Stimulated activated CD8-positive, alpha-beta memory T cell treated with anti-CD3 and anti-CD28 coated beads, Interleukin-2, amount 100 ng/mL, for 1 hour (primary cell): ENCODE measurements around the gene FAM111A.
"Not testable (repeated sequence)": the region's sequence is repeated elsewhere in the genome, so short reads cannot be mapped to it uniquely, and the experiment has no call there.

ENCODE experiments used
- DNase-seq, 2 donors: peaks; one replicate each; pipeline ENCODE4 v3.0.0-alpha.2; 2020; ENCODE audit warnings: low read depth in 2 of 2

Gene FAM111A, protein sequence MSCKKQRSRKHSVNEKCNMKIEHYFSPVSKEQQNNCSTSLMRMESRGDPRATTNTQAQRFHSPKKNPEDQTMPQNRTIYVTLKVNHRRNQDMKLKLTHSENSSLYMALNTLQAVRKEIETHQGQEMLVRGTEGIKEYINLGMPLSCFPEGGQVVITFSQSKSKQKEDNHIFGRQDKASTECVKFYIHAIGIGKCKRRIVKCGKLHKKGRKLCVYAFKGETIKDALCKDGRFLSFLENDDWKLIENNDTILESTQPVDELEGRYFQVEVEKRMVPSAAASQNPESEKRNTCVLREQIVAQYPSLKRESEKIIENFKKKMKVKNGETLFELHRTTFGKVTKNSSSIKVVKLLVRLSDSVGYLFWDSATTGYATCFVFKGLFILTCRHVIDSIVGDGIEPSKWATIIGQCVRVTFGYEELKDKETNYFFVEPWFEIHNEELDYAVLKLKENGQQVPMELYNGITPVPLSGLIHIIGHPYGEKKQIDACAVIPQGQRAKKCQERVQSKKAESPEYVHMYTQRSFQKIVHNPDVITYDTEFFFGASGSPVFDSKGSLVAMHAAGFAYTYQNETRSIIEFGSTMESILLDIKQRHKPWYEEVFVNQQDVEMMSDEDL

DNA sequence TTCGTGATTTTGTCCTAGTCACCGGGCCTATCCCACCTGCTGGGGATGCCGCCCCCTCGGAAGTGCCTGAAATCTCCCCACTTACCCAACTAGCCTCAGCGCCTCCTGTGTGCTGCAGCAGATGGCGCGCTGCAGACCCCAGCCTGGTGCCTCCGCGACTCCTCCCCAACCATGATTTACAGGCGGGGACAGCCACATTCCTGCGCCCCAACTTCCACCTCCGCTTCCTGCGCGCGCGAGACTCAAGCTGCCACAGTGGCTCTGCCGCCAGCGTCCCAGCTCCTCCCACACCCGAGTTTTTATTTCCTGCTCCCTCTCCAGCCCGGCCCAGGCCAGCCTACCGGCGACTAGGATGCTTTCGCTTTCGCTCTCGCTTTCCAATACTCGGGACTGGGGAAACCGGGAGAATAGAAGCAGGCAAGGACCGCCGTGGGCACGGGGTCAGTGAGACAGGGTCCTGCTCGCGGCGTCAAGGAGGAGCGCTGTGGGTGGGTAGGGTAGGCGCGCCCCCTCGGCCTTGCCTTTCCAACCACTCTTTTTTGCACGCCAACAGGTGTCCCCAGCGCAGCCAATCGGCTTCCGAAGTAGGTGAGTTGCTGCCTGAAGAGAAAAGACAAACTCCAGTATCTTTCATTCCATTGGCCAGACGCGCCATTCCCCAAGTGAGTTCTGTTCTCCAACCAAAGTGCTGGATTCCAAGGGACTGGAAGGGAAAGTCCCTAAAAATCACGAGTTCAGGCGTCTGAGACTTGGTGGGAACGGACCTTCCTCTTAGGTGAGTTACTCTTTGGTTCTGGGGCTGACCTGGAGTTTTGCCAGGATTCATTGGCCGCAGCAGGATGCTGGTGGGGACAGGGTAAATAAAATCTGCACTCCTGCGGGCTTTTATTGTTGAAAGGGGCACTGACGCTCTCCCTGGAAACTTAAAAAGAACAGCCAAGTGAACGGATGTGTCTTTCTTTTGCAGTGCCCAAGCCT lies at the start of gene FAM111A:
Gene FAM111A, plus strand, starts transcription at position 327 of the 978 bp plus-strand sequence. CDS start 6,017 bp downstream, outside the sequence.
- peak; percentile 61 to 71 for DNase-seq

DNA sequence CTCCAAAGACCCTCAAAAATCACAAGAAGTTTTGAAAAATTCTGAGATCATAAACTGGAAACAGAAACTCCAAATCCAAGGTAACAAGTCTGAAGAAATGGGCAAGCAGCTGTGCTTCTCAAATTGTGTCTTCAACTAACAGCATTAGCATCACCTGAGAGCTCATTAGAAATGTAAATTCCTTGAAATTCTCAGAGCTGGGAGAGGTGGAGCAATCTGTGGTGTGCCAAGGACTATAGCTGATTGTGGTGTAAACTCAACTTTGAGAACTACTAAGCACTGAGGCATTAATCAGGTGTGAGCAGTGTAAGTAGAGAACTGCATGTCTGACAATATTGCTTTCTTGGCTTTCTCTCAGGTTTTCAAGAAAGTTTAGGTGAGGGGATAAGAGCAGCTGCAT lies 49.1 kb upstream of the FAM111A start:
- not testable (repeated sequence) for DNase-seq

DNA sequence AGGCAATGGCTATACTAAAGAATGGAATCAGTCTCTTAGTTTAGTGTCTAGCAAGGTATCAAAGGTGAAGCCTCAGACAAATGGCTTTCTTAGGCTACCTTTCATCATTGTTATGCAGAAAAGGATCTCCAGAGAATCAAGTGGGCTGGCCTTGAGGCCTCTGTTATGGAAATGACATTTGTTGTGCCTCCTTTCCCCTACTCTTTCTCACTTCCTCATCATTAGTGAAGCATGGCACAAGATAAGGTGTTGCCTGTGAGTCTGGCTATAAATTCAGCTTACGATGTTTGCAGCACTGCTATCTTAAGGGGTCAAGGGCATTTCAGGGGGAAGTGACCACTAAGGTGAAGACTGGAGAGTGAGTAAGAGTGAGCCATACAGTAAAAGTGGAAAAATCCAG lies 47.4 kb upstream of the FAM111A start:
- DNase-seq, result not testable (repeated sequence)

DNA sequence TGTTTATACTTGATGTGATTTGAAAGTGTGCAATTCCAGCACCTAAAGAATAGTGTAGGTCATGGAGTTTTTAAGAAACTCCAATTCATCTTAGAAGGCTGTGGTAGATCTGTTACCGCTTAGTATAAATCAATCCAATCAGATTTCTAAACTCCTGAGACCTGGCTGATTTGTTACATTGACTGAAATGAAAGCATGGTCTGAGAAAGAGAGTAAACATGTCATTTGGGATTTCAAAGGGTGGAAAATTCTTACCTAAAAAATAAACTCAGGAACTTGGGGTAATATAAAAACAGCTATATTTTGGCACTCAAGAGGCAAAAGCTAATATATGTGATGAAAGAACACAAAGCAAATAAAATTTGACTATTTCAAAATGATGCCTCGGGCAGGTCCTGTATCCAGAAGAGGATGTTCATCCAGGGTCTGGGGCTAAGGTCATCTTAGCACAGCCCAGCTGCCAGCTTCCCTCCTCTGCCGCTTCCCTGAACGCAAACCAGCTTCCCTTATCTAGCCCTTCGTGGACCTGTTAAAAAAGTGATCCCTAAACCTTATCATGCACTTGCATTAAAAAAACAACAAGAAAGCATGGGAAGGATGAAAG lies 46.6 kb upstream of the FAM111A start:
- not testable (repeated sequence) for DNase-seq

DNA sequence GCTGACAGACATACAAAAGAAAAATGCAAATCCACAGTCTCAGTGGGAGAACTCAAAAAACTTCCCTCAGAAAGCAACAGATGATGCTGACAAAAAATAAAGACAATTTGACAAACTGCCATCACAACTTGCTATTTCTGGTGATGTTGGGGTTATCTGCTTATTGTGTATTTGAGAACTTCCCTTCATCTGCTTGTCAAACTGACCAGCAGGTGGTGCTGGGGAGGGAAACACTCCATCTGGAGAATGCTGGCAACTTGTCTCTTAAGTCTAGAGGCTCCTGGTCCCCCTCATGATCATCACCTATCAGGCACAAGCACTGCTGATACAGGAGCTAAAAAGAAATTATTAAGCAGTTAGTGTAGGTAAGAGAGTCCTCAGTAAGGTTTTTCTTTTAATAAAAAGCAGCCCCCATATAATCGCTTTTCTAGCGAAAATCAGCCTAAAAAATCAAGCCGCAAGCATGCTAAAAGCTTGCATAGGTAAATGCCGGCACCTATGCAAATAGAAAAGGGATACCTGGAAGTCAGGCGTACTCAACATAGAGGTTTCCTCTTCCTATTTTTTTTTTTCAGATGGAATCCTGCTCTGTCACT lies 45.4 kb upstream of the FAM111A start:
- DNase-seq, result peak; percentile 33 to 42

DNA sequence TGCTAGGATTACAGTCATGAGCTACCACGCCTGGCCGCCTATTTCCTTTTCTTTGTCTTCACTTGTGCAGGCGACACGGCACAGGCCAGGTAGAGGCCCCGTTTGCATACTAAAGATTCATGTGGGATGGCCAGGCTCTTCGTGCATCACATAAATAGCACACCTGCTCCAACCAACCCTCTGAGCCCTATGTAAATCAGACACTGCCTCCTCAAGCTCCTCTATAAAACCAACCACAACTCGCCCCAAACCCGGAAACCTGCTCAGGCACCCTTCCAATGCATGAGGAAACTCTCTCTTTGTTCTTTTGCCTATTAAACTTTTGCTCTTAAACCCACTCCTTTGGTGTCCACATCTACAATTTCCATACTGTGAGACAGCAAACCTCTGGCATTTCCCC lies 44.7 kb upstream of the FAM111A start:
- not testable (repeated sequence) for DNase-seq

DNA sequence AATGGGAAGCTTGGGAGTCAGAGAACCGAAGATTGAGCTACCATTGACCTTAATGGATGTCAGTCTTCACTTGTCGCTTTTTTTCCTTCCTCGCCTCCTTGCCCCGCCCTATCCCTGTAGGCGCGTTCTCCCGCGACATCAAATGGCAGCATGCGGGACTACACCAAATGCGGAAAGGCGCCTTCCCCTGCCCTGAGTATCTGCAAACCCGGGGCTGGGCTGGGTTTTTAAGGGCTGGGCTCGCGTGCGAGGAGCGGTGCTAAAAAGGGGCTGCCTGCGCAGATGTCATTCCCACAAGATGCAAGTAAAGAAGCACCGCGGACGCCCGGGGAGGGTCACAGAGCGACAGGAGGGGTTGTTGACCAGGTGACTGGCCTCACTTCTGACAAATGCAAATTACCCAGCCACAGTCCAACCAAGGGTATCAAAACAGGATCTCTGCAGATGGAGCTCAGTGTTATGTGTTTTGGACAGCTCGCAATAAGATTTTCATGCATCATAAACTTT lies 40.3 kb upstream of the FAM111A start:
- DNase-seq, result peak in 1 of 2 donors; percentile 28

DNA sequence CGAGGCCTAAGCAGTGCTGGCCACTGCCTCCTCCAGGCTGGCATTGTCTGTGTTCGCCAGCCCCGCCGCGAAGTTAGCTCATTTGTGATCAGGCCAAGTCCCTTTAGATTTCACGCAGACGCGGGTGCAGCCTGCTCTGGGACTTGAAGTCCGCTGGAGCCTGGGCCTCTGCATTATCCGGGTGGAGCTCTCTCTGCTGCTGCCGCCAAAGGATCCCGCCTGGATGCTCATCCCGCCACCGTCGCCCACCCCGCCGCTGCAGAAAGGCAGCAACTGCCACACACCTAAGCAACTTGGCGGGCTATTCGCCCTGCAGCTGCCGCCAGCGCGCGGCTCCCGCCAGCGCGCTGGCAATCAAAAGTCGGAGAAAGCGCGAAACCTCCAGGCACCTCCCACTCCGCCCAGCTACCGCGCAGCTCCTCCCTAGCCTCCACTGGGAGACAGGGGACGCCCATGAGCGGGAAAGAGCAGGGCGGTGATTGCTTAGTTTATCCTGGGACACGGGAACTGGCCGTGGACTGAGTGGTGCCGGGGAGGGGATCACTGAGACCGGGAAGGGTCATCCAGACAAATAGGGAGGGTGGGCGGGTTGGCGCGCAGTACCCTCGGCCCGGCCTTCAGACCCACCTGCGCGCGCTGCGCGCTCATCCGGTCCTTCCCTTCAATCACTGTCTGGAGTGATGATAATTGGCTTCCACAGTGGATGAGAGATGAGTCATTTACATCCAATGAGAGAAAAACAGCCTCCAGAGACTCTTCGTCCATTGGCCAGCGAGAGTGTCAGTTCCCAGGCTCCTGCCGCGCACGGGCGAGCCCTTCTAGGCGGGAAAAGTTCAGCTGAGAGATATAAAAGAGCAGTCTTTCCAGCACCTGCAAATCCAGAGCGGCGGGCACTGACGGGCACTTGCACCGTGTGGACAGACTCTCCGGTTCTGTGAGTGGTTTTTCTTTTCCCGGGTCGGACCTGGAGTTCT lies 36.0 kb upstream of the FAM111A start, which contains the start of gene FAM111B:
Gene FAM111B, plus strand, starts transcription at position 875 of the 974 bp plus-strand sequence. CDS start 2,389 bp downstream, outside the sequence.
- DNase-seq, result peak in 1 of 2 donors; percentile 10

DNA sequence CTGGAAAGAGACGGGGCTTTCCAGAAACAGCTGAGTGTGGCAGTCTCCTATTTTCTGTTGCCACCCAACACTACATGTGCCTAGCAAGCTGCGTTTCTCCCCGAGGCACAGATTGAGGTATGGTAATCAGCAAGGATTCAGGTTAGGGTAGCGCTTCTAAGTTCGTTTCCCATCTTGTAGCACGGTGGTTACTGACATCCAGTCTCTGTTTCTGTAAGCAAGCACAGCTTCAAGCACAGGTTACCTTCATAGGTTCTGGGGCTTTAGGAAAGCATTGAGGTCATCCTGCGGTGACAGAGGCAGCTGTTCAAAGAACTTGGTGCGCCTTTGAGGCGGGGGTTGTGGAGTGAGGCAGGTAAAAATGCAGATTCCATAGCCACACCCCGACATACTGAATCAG lies 34.9 kb upstream of the FAM111A start:
- not testable (repeated sequence) for DNase-seq

DNA sequence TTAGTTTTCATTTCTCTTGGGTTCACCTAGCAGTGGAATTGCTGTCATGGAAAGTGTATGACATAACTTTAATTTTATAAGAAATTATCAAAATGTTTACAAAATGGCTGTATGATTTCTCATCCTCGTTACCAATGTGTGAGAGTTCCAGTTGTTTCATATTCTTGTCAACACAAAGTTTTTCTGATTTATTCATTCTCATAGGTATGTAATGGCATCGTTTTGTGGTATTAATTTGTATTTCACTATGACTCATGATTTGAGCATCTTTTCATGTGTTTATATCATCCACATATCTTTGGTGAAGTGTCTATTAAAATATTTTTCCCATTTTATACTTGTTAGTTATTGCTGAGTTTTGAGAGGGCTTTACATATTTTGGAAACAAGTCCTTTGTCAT lies 30.2 kb upstream of the FAM111A start:
- no peak for DNase-seq

DNA sequence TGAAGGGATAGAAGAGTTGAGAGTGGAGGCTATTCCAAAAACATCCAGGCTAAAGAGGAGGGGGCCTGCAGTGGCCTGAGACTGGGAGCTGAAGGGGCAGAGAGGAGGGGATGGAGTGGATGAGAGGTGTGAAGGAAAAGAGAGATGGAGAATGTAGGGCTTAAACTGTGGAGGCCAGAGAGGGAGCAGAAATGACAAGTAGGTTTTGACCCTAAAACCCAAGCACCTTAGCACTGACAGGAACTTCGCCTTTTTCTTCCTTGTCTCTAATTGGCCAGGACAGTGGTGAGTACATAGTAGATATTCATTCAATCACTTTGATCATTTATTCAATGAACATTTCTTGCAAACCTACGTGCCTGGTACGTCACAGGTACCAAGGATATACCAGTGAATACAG lies 28.3 kb upstream of the FAM111A start:
- no peak for DNase-seq

DNA sequence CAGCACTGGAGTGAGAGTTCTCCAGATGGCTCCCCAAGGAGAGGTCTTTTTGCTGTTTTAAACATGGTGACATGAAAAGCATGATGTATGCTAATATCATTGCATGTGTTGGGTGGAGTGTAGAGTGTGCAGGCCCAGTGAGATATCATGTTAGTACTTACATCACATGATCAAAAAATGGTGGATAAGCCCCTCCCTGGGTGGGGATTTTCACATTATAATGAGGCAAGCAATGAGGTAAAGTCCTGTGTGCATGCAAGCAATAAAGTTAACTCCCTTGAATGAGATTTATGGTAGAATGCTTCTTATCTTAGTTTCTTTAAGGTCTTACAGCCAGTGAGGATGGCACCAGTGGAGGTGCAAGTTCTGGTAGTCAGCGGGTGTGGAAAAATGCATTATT lies 27.1 kb upstream of the FAM111A start:
- no peak for DNase-seq

DNA sequence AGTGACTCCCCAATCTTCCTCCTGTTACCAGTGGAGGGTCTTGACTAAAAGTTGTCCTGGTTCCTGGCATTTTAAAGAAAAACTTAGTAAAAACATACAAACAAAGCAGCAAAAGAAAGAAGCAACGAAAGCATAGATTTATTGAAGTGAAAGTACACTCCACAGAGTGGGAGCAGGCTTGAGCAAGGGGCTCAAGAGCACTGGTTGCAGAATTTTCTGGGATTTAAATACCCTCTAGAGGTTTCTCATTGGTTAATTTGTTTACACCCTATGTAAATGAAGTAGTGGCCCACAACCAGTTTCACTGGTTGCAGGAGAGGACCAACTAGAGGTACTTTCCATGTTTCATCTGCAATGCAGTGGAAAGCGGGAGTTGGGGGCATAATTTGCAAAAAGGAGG lies 24.9 kb upstream of the FAM111A start:
- no peak for DNase-seq

DNA sequence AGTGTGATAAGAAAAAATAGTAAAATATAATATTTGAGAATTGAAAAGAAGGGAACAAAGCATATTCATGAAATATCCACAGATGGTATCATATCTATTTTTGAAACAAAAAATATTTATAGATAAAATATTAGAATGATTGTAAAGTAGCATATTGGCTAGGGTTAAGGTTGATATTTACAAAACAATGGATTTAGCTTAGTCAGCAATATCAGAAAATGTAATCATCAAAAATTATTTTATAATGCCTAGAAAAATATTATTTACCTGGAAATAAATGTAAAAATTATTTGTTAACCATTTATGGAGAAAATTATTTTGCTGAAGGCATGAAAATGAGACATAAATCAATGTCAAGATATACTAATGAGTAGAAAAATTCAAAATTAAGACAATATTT lies 22.8 kb upstream of the FAM111A start:
- no peak for DNase-seq

DNA sequence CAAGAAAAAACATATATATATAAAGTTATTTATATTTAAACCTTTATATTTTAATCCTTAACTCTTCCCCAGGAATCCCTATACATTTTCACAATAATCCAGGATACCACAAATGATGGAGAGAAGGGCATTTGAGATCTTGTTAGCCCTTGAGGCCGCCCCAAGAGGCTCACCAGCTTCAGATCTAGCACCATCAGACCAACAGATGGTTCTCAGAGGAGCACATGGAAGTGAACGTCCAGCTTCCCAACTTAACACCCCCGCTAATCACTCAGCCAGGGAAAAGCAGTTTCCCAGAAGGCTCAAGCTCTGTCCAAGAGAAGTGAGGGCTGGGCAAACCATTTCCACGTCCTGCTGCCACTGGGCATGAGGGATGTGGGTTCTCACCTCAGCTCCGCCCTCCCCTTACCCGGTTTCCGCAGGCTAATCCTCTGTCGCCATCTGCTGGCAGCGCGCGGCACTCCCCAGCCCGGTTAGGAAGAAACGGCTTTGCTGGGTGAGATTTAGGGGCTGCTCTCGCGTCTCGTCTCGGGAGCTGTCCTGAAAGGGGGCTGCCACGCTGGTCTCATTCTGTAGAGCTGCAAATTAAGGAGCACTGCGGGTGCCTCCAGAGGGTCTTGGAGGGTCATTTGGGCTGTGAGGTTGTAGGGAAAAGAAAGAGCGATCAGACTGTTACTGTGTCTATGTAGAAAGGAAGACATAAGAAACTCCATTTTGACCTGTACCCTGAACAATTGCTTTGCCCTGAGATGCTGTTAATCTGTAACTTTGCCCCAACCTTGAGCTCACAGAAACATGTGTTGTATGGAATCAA lies 6.8 kb upstream of the FAM111A start:
- DNase-seq, result peak; percentile 77 to 78

DNA sequence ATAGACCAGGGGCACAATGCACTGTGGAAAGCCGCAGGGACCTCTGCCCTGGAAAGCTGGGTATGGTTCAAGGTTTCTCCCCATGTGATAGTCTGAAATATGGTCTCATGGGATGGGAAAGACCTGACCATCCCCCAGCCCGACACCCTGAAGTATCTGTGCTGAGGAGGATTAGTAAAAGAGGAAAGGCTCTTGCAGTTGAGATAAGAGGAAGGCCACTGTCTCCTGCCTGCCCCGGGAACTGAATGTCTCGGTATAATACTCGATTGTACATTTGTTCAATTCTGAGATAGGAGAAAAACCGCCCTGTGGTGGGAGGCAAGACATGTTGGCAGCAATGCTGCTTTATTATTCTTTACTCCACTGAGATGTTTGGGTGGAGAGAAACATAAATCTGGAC lies 6.1 kb upstream of the FAM111A start:
- DNase-seq, result not testable (repeated sequence)

DNA sequence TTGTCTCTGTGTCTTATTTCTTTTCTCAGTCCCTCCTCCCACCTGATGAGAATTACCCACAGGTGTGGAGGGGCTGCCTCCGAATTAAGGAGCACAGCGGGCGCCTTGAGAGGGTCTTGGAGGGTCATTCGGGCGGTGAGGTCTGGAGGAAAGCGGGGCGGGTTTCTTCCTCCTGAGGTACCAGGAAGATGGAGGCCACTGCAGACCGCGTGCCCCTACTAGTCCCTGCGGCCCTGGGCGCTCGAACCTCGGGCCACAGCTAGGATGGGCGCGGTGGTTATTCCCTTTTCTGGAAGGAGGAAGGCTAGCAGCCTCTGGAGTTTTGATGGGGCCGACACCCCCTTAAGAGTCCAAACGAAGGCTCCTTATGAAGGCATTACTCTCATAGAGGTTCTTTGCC lies 5.5 kb upstream of the FAM111A start:
- no peak for DNase-seq

DNA sequence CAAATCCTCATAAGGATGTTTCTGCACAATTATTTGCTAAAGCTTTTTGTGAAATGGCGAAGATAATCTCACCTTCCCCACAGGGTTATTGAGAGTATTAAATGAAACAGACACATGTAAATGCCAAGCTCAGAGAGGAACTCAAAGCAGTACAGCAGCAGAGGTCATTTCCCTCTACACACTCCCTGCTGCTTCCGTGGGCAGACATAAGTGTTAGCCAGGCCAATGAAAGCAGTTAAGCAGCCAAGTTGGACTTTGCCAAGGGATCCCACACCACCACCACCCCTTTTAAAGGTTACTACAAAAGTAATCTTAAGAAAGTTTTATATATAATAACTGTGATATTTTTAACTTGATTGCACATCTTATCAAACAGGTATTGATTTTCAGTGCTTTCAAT lies 4.0 kb upstream of the FAM111A start:
- no peak for DNase-seq

DNA sequence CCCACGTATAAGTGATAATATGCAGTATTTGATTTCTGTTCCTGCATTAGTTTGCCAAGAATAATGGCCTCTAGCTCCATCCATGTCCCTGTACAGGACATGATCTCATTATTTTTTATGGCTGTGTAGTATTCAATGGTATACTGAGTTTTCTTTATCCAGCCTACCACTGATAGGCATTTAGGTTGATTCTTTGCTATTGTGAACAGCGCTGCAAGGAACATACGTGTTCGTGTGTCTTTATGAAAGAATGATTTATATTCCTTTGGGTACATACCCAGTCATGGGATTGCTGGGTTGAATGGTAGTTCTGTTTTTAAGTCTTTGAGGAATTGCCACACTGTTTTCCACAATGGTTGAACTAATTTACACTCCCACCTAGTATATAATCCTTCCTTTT lies 1.5 kb upstream of the FAM111A start:
- no peak for DNase-seq
